GM19397 (cell line): ENCODE data around the gene OIT3.

Experiments
- ATAC-seq: cut with Tn5 transposase; IDR thresholded peaks from one replicate; pipeline ENCODE4 v1.9.1; 2021; ENCODE audit warnings: mild to moderate bottlenecking, moderate library complexity; ENCODE audit not compliant: unreplicated experiment

Gene OIT3

DNA sequence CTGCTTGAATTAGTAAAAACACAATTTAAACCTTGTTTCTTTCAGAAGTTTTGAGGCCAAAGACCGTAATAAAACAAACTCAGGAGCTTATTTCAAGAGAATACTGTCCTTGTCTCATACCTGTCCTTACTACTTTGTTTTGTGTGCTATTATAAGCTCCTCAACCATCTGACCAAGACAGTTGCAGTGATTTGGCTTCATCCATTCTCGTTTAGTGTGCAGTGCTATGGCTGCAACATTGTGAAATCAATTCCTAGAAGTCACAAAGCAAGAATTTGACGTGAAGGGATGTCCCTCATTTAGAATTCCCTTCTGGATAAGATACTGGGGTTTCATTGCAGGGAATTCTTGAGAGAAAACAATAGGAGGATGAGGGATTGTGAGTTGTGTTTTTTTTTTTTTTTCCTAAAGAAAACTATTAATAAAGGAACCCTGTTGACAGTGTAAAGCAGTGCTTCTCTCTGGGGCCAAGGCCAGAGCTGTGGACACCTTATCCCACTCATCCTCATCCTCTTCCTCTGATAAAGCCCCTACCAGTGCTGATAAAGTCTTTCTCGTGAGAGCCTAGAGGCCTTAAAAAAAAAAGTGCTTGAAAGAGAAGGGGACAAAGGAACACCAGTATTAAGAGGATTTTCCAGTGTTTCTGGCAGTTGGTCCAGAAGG, at the start of gene OIT3:
Gene OIT3, plus strand, starts transcription at position 604 of the 663 bp plus-strand sequence. CDS start 60 bp downstream, outside the sequence.
- ATAC-seq, result no peak

DNA sequence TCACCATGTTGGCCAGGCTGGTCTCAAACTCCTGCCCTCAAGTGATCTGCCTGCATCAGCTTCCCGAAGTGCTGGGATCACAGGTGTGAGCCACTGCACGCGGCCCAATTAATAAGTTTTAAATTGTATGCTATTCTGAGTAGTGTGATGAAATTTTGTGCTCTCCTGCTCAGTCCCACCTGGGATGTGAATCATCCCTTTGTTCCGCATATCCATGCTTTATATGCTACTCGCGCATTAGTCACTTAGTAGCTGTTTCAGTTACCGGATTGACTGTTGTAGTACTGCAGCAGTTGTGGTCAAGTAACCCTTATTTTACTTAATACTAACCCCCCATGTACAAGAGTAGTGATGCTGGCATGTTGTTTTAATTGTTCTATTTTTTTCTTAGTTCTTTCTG, 47.3 kb upstream of the OIT3 start:
- no peak for ATAC-seq

GRCh38 chr10:72847681-72848080, 45.9 kb upstream of the OIT3 start:
- ATAC-seq, result no peak

GRCh38 chr10:72850861-72851260, 42.7 kb upstream of the OIT3 start:
- no peak for ATAC-seq

- ATAC-seq, result no peak
These were observed 42.0 kb upstream of the OIT3 start for GRCh38 chr10:72851509-72851908.

DNA sequence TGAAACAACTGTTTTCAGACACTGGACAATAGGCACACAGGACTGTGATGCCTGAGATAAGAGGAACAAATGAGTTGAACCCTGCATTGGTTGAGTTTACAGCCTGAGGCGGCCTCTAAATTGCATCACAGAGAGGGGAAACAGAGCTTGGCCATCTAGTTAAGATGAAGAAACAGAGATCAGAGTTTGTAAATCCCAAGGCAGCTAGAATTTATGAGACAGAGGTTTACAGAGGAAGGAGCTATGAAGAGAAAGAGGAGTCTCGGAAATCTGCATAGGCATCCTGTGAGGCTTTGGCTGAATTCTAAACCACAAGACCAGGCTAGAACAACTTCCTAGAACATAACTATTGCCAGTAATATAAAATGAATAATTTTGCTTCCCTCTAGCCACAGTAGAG, 41.0 kb upstream of the OIT3 start:
- ATAC-seq, result no peak

DNA sequence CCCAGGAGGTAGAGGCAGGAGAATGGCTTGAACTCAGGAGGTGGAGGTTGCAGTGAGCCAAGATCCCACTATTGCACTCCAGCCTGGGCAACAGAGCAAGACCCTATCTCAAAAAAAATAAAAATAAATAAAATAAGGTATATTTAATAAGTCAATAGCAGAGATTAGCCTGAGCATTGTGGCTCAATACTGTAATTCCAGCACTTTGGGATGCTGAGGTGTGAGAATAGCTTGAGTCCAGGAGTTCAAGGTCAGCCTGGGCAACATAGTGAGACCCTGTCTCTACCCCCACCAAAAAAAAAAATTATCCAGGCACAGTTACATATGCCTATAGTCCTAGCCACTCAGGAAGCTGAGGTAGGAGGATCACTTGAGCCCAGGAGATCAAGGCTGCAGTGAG, 38.4 kb upstream of the OIT3 start:
- ATAC-seq, result no peak

DNA sequence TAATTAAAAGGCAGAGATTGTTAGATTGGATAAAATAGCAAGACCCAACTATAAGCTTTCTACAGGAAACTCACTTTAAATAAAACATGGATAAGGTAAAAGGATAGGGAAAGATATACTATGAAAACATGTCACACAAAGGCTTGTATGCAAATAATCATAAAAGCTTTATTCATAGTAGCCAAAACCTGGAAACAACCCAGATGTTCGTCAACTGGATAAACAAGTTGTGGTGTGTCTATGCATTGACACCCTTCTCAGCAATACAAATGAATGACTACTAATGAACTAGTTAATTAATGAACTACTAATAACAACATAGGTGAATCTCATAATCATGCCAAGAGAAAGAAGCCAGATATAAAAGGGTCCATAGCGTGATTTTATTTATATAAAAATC, 37.7 kb upstream of the OIT3 start:
- no peak for ATAC-seq

DNA sequence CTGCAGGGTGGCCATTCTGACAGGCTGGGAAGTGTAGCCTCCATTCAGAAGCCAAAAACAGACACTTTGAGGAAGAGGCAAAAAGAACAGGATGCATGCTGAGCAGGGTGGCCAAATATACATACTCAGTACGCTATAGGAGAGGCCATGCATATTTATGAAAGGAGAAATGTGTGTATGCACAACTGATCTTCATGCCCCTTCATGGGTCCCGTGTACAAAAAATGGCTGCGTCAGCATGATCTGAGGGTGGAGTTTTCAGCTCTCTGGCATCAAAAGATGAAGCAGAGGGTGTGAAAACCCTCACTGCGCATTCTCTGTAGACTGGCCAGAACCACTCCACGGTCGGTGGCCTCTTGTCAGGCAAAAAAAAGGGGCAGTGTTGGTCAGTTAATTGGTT, 35.5 kb upstream of the OIT3 start:
- ATAC-seq, result no peak

DNA sequence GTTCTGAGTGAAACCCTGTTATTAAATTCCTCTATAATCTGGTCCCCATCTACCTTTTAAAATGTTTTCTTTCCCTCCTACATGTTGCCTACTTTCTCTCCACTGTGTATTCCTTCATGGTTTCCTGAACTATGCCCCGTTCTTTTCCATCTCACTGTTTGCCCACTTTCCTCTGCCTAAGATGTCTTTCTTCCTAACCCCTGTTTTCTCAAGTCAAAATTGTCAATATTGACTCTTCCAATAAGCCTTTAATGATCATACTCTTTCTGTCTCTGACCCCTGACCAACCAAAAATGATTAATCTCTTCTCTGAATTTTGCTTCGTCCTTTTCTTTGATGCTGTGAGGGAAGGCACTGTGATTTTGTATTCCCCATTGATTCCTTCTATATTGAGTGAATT, 30.6 kb upstream of the OIT3 start:
- no peak for ATAC-seq

GRCh38 chr10:72875250-72876055, 18.1 kb upstream of the OIT3 start:
- no peak for ATAC-seq

DNA sequence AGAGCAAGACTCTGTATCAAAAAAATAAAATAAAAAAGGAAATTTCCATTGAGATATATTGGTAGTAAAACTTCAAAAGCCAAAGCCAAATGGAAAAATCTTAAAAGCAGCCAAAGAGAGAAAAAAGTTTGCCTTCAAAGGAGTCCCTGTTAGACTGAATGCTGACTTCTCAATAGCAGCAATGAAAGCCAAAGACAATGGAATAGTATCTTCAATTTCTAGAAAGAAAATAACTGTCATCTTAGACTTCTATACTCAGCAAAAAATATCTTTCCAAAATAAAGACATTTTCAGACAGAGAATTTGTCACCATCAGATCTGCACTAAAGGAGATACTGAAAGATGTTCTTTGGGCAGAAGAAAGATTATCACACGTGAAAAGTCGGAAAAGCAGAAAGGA, 14.3 kb upstream of the OIT3 start:
- no peak for ATAC-seq

- no peak for ATAC-seq
These were observed 12.2 kb upstream of the OIT3 start for GRCh38 chr10:72881291-72881690.

- ATAC-seq, result no peak
These were observed 9.7 kb upstream of the OIT3 start for GRCh38 chr10:72883861-72884260.

- ATAC-seq, result no peak
These were observed 7.6 kb upstream of the OIT3 start for GRCh38 chr10:72885953-72886352.

DNA sequence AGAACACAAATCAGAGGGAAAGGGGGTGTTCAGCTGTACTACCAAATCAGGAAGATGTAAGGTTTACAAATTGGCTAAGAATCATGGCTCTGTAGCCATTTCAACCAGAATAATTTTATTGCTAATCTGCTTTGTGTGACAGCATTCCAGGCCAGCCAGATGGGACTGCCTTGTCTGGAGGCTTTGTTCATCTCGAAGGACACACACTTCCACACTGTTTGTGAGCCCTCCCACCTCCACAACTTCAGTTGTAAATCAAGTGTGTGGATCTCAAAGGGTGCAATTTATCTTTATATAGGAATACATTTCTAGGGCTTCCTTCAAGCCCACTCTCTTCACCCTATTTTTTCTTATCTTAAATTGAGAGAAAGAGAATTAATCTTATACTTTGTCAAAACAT, 6.9 kb upstream of the OIT3 start:
- ATAC-seq, result no peak

DNA sequence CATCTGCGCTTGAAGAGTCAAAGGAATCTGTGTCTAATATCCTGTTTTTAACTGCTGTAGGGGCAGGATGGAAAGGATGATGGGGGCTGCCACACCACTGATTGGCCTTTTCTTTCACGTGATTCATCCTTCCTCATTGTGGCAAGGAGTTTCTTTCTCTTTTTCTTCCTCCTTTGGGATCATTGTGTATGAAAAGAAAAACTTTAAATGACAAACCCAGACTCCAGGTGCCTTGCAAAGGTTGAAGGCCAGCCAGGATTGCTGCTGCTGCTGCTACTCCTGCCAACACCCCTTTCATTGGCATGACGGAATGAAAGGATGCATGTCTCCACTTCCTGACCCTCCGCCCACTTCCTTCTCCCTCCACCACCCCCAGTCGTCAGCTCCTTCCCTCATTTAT, 6.5 kb upstream of the OIT3 start:
- no peak for ATAC-seq

DNA sequence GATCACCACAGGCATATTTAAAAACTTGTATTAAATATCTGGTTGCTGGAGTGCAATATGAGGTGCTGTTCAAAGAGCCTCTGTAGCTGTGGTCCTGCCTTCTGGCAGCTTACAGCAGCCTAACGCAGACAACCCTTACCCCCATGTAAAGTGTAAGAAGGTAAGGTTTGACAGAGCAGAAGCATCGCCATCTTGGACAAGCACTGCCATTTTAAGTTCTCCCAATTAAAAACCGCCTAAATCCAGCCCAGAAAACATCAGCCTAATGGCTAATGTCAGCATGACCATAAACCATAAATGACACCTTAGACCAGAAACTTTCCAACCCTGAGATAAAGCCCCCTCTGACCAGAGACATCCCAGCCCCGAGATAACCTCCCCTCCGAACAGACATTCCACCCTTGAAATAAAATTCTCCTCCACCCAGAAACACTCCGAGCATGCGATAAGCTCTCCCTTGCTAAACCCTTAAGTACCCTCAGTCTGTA, 5.3 kb upstream of the OIT3 start:
- no peak for ATAC-seq

DNA sequence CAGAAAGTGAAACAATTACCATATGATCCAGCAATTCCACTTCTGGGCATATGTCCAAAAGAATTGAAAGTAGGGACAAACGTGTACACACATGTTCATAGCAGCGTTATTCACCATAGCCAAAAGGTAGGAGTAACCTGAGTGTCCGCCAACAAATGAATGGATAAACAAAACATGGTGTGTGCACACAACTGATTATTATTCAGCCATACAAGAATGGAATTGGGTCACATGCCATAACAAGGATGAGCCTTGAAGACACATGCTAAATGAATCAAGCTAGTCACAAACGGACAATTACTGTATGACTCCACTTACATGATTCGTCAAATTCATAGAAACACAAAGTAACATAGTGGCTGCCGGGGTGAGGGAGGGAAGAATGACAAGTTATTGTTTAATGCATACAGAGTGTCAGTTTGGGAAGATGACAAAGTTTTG, 4.1 kb upstream of the OIT3 start:
- ATAC-seq, result no peak

- no peak for ATAC-seq
These were observed 3.5 kb upstream of the OIT3 start for GRCh38 chr10:72890086-72890485.

DNA sequence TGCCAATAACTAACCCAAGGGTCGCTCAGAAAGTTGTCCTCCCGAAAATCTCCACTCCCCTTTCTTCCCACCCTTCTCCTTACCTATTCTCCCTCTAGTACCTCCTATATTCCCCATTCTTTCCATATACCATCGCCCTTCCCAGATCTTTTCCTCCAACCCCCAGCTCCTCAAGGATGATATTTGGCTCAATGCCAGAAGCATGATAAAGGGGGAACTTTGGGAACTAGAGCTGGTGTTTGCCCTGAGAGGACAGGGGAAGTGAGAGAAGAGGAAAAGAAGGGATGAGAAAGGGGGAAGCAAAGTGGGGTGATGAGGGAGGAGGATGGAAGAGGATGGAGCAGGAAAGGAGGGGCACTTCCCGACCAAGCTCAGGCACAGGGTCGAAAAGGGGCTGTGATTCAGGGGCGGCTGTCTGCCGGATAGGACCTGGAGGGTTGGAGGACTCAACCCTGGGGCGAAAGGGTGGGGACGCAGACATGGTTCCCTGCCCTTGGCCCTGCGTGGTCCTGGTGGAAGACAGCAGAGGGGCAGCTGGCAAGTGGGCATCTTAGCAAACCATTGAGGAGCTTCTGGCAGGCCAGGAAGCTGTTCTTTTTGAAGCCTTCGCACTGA, 1.8 kb downstream of the OIT3 start:
- no peak for ATAC-seq

DNA sequence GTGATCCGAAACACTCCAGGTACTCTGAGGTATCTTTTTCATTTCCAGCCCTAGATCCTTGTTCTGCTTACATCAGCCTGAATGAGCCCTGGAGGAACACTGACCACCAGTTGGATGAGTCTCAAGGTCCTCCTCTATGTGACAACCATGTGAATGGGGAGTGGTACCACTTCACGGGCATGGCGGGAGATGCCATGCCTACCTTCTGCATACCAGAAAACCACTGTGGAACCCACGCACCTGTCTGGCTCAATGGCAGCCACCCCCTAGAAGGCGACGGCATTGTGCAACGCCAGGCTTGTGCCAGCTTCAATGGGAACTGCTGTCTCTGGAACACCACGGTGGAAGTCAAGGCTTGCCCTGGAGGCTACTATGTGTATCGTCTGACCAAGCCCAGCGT, 5.1 kb downstream of the OIT3 start:
- no peak for ATAC-seq
